K562 (cell line): ENCODE results near the gene CFHR1. TPM values are rescaled to one million over a fixed set of nuclear protein-coding genes. Genes with fewer than 3 reads are reported as not detected.

Experiments used
- ATAC-seq: fragments of 200-7000 bp; cut with Tn5 transposase; 3 replicates; pipeline ENCODE4 v1.9.1; 2020; ENCODE audit warnings: moderate library complexity
- BruUV-seq: library from RNA; stranded (reverse); fragments of 400-500 nt; replicated peaks from 2 replicates; lab custom pipeline; 2021; lab: Mats Ljungman, UMichigan
- CTCF ChIA-PET: fragments of 300-600 bp; formaldehyde crosslinking; extraction: SDS; loops from one replicate; lab custom pipeline; 2021; ENCODE audit warnings: low intra/inter-chr PET ratio; lab: Yijun Ruan, JAX
- POLR2A ChIA-PET: fragments of 300-600, 350-650 bp; sonication (Branson Sonifier 250); formaldehyde crosslinking; extraction: SDS; loops from one replicate; lab custom pipeline; 2021; ENCODE audit warnings: antibody characterized with exemption, inconsistent platforms; lab: Yijun Ruan, JAX
- DNase-seq, 4 experiments: peaks; one replicate each; pipeline versions ENCODE4 v3.0.0 to v3.0.0-alpha.2; 2011 to 2018; ENCODE audit warnings: low spot score in 3 of 4, mixed read lengths in 3 of 4; ENCODE audit errors: extremely low read depth in 1 of 4
- FAIRE-seq: peaks from 2 replicates; lab custom pipeline; 2011; peaks lifted over from hg19 to GRCh38; lab: Jason Lieb, UNC
- H2AFZ ChIP-seq: 2 replicates; pipeline ENCODE4 v1.6.0; 2011; ENCODE audit warnings: low read depth, low read length, control low read depth, inconsistent platforms
- H3K27ac ChIP-seq: fragments of 200-600 bp; 3 replicates; pipeline ENCODE4 v1.8.0; 2011; ENCODE audit warnings: low read depth, mild to moderate bottlenecking, control low read depth, inconsistent platforms, low read length, moderate library complexity, mixed read lengths; ENCODE audit errors: extremely low read depth
- H3K27me3 ChIP-seq, 2 experiments: fragments of 300-600 bp in 1 of 2; 2 replicates in 1 of 2; 3 replicates in 1 of 2; pipeline versions ENCODE4 v1.6.0 to v1.8.0; 2011; ENCODE audit warnings: inconsistent platforms in 2 of 2, low read length in 2 of 2, mild to moderate bottlenecking in 1 of 2, mixed read lengths in 1 of 2, moderate library complexity in 1 of 2; ENCODE audit not compliant: control insufficient read depth in 2 of 2, insufficient read depth in 2 of 2
- H3K36me3 ChIP-seq: fragments of 300-600 bp; 3 replicates; pipeline ENCODE4 v1.8.0; 2011; ENCODE audit warnings: mild to moderate bottlenecking, low read length, inconsistent platforms; ENCODE audit not compliant: control insufficient read depth, insufficient read depth
- H3K4me1 ChIP-seq, 2 experiments: fragments of 200-600 bp in 1 of 2; replicated peaks in 1 of 2; 2 replicates in 1 of 2; 3 replicates in 1 of 2; pipeline versions ENCODE4 v1.5.1 to v1.8.0; 2011; ENCODE audit warnings: inconsistent platforms in 2 of 2, low read length in 2 of 2, mild to moderate bottlenecking in 1 of 2, mixed read lengths in 1 of 2, moderate library complexity in 1 of 2; ENCODE audit not compliant: control insufficient read depth in 2 of 2, insufficient read depth in 2 of 2
- H3K4me2 ChIP-seq: 2 replicates; pipeline ENCODE4 v1.6.1; 2011; ENCODE audit warnings: low read length, control low read depth, inconsistent platforms, mixed read lengths; ENCODE audit not compliant: insufficient read depth
- H3K4me3 ChIP-seq: fragments of 200-600 bp; sonication (generic), shearing (Covaris generic); 2 replicates; pipeline ENCODE4 v1.5.1; 2016; ENCODE audit warnings: control low read depth, inconsistent platforms
- H3K79me2 ChIP-seq: fragments of 200-600 bp; 3 replicates; pipeline ENCODE4 v1.8.0; 2011; ENCODE audit warnings: low read length, inconsistent platforms; ENCODE audit not compliant: control insufficient read depth, insufficient read depth
- H3K9ac ChIP-seq, 2 experiments: 2 replicates each; pipeline versions ENCODE4 v1.6.0 to v1.6.1; 2011; ENCODE audit warnings: low read depth in 2 of 2, low read length in 2 of 2, control low read depth in 1 of 2, inconsistent platforms in 1 of 2, mild to moderate bottlenecking in 1 of 2, mixed read lengths in 1 of 2; ENCODE audit not compliant: insufficient read depth in 1 of 2
- H3K9me1 ChIP-seq: one replicate; pipeline ENCODE4 v1.6.0; 2011; ENCODE audit warnings: inconsistent platforms, mild to moderate bottlenecking, low read length, moderate library complexity; ENCODE audit not compliant: control insufficient read depth, insufficient read depth
- H3K9me3 ChIP-seq: replicated peaks from 2 replicates; pipeline ENCODE4 v1.5.1; 2011; ENCODE audit warnings: low read depth, low read length, inconsistent platforms; ENCODE audit not compliant: control insufficient read depth, insufficient read depth
- H4K20me1 ChIP-seq: replicated peaks from 2 replicates; pipeline ENCODE4 v1.6.1; 2011; ENCODE audit warnings: low read length, inconsistent platforms, mixed read lengths; ENCODE audit not compliant: control insufficient read depth, insufficient read depth
- BRF1 ChIP-seq: IDR thresholded peaks from 3 replicates; pipeline ENCODE4 v1.6.1; 2011; ENCODE audit warnings: borderline replicate concordance, mild to moderate bottlenecking; ENCODE audit not compliant: insufficient read length; ENCODE audit errors: extremely low read depth
- PPARD ChIP-seq: fragments of 250-450 bp; sonication (Bioruptor Pico); IDR thresholded peaks from 2 replicates; pipeline ENCODE4 v1.8.0; 2022; ENCODE audit warnings: inconsistent platforms, mild to moderate bottlenecking, moderate library complexity
- TCF7L2 ChIP-seq: fragments of 150-350 bp; IDR thresholded peaks from 2 replicates; pipeline ENCODE4 v1.6.1; 2016; ENCODE audit warnings: low read depth, mild to moderate bottlenecking, low read length, moderate library complexity
- ZNF77 ChIP-seq: fragments of 250-450 bp; sonication (Bioruptor Pico); IDR thresholded peaks from 2 replicates; pipeline ENCODE4 v1.5.0; 2020
- WGBS: fragments of 100-300 bp; shearing (Covaris generic); methylation state at CpG from one replicate; pipeline ENCODE4 v1.1.6; 2016; ENCODE audit warnings: low coverage, mixed read lengths; ENCODE audit not compliant: insufficient coverage; ENCODE audit errors: missing lambda C conversion rate; 5-methylcytosine and 5-hydroxymethylcytosine counted together
- in situ Hi-C: fragments of 300-500 bp; cut with MboI; formaldehyde crosslinking; loops from 4 replicates; pipeline ENCODE4 v1.15.0; 2018; ENCODE audit warnings: inconsistent platforms, mixed read lengths
- intact Hi-C: fragments of 100-400 bp; cut with micrococcal nuclease; formaldehyde crosslinking; loops from 2 replicates; pipeline ENCODE4 v1.14.2; 2022
- polyA plus RNA-seq, 8 experiments: library from polyadenylated mRNA; depleted of rRNA in 4 of 8; stranded (reverse) in 5 of 8; unstranded in 3 of 8; fragments of >200 nt; fragmentation: Nextera tagmentation in 2 of 8; fragmentation: Illumina TruSeq in 1 of 8; extraction: Ambion mirVana in 2 of 8; extraction: Trizol in 1 of 8; gene quantifications; 2 replicates each; pipeline versions ENCODE4 v1.2.1 to v1.2.3, GENCODE V29; 2011 to 2014; ENCODE audit warnings: inconsistent platforms in 1 of 8, missing spikeins in 1 of 8
- total RNA-seq, 7 experiments: library from RNA; depleted of rRNA in 6 of 7; stranded (reverse); fragments of >200 nt in 6 of 7; fragmentation: Illumina TruSeq in 2 of 7; extraction: Trizol in 2 of 7; gene quantifications; 2 replicates each; pipeline versions ENCODE4 v1.2.1 to v1.2.3, GENCODE V29; 2011 to 2021; ENCODE audit warnings: low replicate concordance in 1 of 7

Gene CFHR1
- total and polyA plus RNA-seq, 9 of the 15 experiments (the other 6 are each of a cell fraction or from before 2014, with no cell fraction given): 0.17 to 0.29 TPM; not detected in 7

DNA sequence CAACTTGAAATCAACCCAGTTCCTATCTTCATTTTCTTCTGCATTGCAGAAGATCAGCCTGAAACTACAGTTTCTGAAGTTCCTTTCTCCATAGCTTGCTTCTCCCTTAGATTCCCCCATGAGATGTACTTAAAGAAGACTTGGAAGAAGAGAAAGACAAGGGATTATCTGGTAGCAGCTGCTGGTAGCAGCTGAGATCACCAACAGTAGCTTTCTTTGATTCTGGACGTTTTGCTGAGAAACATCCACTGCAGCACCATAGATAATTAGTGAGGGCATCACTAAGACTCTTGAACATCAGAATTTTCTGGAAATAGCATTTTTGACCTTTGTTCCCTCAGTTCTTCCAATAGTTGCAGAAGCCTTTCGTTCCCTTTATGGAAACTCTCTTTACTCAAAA is 45.4 kb upstream of the CFHR1 start:
- no peak overlapping the region for H3K27ac ChIP-seq
- H3K4me2 ChIP-seq: no peak overlapping the region
- FAIRE-seq (no peak), ATAC-seq (no peak), DNase-seq (no peak)
- no peaks in the 10 kb centered on the region for H4K20me1 ChIP-seq
- H3K36me3 ChIP-seq: no peaks in the 10 kb centered on the region
- H3K9ac ChIP-seq: no peak overlapping the region
- intact Hi-C loops (no loop called here), in situ Hi-C loops (no loop called here)
- POLR2A ChIA-PET: no interaction called here
- WGBS: 20% methylated on average over 1 of the region's 2 CpGs
- no peaks in the 10 kb centered on the region for H3K4me1 ChIP-seq
- H3K4me3 ChIP-seq: no peak overlapping the region
- no peaks in the 10 kb centered on the region for H3K9me3 ChIP-seq
- CTCF ChIA-PET: no interaction called here
- no peaks in the 10 kb centered on the region for H3K9me1 ChIP-seq
- no peaks in the 10 kb centered on the region for H3K27me3 ChIP-seq
- H3K79me2 ChIP-seq: no peaks in the 10 kb centered on the region
- no peak overlapping the region for H2AFZ ChIP-seq
- BruUV-seq: no TSS peak
- TF ChIP-seq PPARD (CRISPR knock-in tag): no peak
- no peak for TF ChIP-seq BRF1
- no peak for TF ChIP-seq ZNF77 (CRISPR knock-in tag)

- intact Hi-C loops: no loop called here
- H3K4me1 ChIP-seq: no peaks in the 10 kb centered on the region
- no peaks in the 10 kb centered on the region for H3K79me2 ChIP-seq
- ATAC-seq: no peak
- H3K36me3 ChIP-seq: no peaks in the 10 kb centered on the region
- H3K9me1 ChIP-seq: no peaks in the 10 kb centered on the region
- no peak for DNase-seq
- no peaks in the 10 kb centered on the region for H4K20me1 ChIP-seq
- BruUV-seq: no TSS peak
- H3K9ac ChIP-seq: no peak within 1 kb of the TSS
- H2AFZ ChIP-seq: no peak within 1 kb of the TSS
- H3K9me3 ChIP-seq: no peaks in the 10 kb centered on the region
- in situ Hi-C loops: no loop called here
- POLR2A ChIA-PET: no interaction called here
- FAIRE-seq: no peak
- H3K4me3 ChIP-seq: no peak within 1 kb of the TSS
- no peak for TF ChIP-seq TCF7L2
- CTCF ChIA-PET: no interaction called here
- H3K4me2 ChIP-seq: no peak within 1 kb of the TSS
- H3K27me3 ChIP-seq: no peaks in the 10 kb centered on the region
- no peak within 1 kb of the TSS for H3K27ac ChIP-seq
Measured at GRCh38 chr1:196774603-196775002, 44.9 kb upstream of the CFHR1 start, which contains the start of gene CFHR3. Gene CFHR3, plus strand, starts transcription at chr1:196774840. Its CDS starts 47 bp downstream, at chr1:196774887.
